IMR-90 (cell line): ENCODE data around the gene RAPGEF1. TPM values are rescaled to one million over a fixed set of nuclear protein-coding genes. Genes with fewer than 3 reads are reported as not detected.

Experiments
- ATAC-seq: fragments of 200-7000 bp; cut with Tn5 transposase; 2 replicates; pipeline ENCODE4 v1.9.1; 2020; ENCODE audit warnings: low read depth, mild to moderate bottlenecking, moderate library complexity
- BruUV-seq: library from RNA; stranded (reverse); fragments of 400-500 nt; replicated peaks from 2 replicates; lab custom pipeline; 2021; lab: Mats Ljungman, UMichigan
- CTCF ChIA-PET: fragments of 300-600 bp; formaldehyde crosslinking; extraction: SDS; loops from one replicate; lab custom pipeline; 2021; ENCODE audit warnings: antibody characterized with exemption; lab: Yijun Ruan, JAX
- POLR2A ChIA-PET: fragments of 300-600 bp; sonication (Branson Sonifier 250); formaldehyde crosslinking; loops from one replicate; lab custom pipeline; 2022; ENCODE audit warnings: antibody characterized with exemption; ENCODE audit not compliant: unreplicated experiment; lab: Charles Lee
- DNase-seq: peaks from one replicate; pipeline ENCODE4 v3.0.0; 2013
- H2AFZ ChIP-seq: replicated peaks from 2 replicates; pipeline ENCODE3; 2013; ENCODE audit warnings: low read length, mild to moderate bottlenecking; ENCODE audit not compliant: poor library complexity
- H2AK5ac ChIP-seq: 2 replicates; pipeline ENCODE4 v1.6.1; 2013; ENCODE audit warnings: low read depth, low read length, inconsistent platforms
- H2AK9ac ChIP-seq: replicated peaks from 2 replicates; pipeline ENCODE3; 2013; ENCODE audit warnings: mild to moderate bottlenecking, low read depth, low read length, moderate library complexity; ENCODE audit not compliant: poor library complexity
- H2BK120ac ChIP-seq: 2 replicates; pipeline ENCODE4 v1.6.1; 2013; ENCODE audit warnings: low read depth, low read length, inconsistent platforms
- H2BK15ac ChIP-seq: 3 replicates; pipeline ENCODE4 v1.6.1; 2013; ENCODE audit warnings: low read depth, low read length, inconsistent platforms
- H2BK20ac ChIP-seq: 2 replicates; pipeline ENCODE4 v1.6.1; 2013; ENCODE audit warnings: low read depth, mild to moderate bottlenecking, inconsistent platforms, low read length, moderate library complexity
- H2BK5ac ChIP-seq: 2 replicates; pipeline ENCODE4 v1.6.1; 2013; ENCODE audit warnings: mild to moderate bottlenecking, low read depth, low read length, inconsistent platforms; ENCODE audit not compliant: poor library complexity, severe bottlenecking
- H3K14ac ChIP-seq: replicated peaks from 2 replicates; pipeline ENCODE4 v1.6.1; 2013; ENCODE audit warnings: low read depth, low read length, inconsistent platforms
- H3K18ac ChIP-seq: 2 replicates; pipeline ENCODE4 v1.6.1; 2013; ENCODE audit warnings: low read depth, low read length, control low read depth
- H3K23ac ChIP-seq: 2 replicates; pipeline ENCODE4 v1.6.1; 2013; ENCODE audit warnings: low read depth, low read length, inconsistent platforms
- H3K27ac ChIP-seq: 2 replicates; pipeline ENCODE4 v1.5.1; 2013; ENCODE audit warnings: mild to moderate bottlenecking, control low read depth, low read length; ENCODE audit not compliant: insufficient read depth
- H3K27me3 ChIP-seq: 2 replicates; pipeline ENCODE4 v1.6.1; 2013; ENCODE audit warnings: low read length; ENCODE audit not compliant: control insufficient read depth, insufficient read depth
- H3K36me3 ChIP-seq: 2 replicates; pipeline ENCODE4 v1.6.1; 2013; ENCODE audit warnings: low read length, mixed read lengths; ENCODE audit not compliant: control insufficient read depth, insufficient read depth
- H3K4ac ChIP-seq: 2 replicates; pipeline ENCODE4 v1.6.1; 2013; ENCODE audit warnings: low read depth, low read length, inconsistent platforms
- H3K4me1 ChIP-seq: 2 replicates; pipeline ENCODE4 v1.6.1; 2013; ENCODE audit warnings: low read length, mixed read lengths; ENCODE audit not compliant: control insufficient read depth, insufficient read depth
- H3K4me2 ChIP-seq: 2 replicates; pipeline ENCODE4 v1.6.1; 2013; ENCODE audit warnings: low read depth, mild to moderate bottlenecking, control low read depth, low read length, moderate library complexity
- H3K4me3 ChIP-seq: 2 replicates; pipeline ENCODE4 v1.5.1; 2013; ENCODE audit warnings: low read depth, mild to moderate bottlenecking, control low read depth, low read length, moderate library complexity; ENCODE audit not compliant: insufficient read depth
- H3K56ac ChIP-seq: 2 replicates; pipeline ENCODE4 v1.6.1; 2013; ENCODE audit warnings: low read length, inconsistent platforms; ENCODE audit not compliant: insufficient read depth; ENCODE audit errors: extremely low read depth
- H3K79me1 ChIP-seq, 2 experiments: 2 replicates each; pipeline ENCODE4 v1.6.1; 2013; ENCODE audit warnings: low read length in 2 of 2, inconsistent platforms in 1 of 2, low read depth in 1 of 2
- H3K9ac ChIP-seq: 2 replicates; pipeline ENCODE4 v1.6.1; 2013; ENCODE audit warnings: low read depth, low read length, control low read depth
- H3K9me1 ChIP-seq: 2 replicates; pipeline ENCODE4 v1.6.1; 2013; ENCODE audit warnings: low read length, inconsistent platforms; ENCODE audit not compliant: insufficient read depth
- H3K9me3 ChIP-seq: 2 replicates; pipeline ENCODE4 v1.6.1; 2013; ENCODE audit warnings: low read length; ENCODE audit not compliant: control insufficient read depth, insufficient read depth
- H4K20me1 ChIP-seq: 2 replicates; pipeline ENCODE4 v1.6.1; 2013; ENCODE audit warnings: low read length, inconsistent platforms; ENCODE audit not compliant: insufficient read depth
- H4K5ac ChIP-seq: 2 replicates; pipeline ENCODE4 v1.6.1; 2013; ENCODE audit warnings: mild to moderate bottlenecking, low read depth, low read length, control low read depth
- H4K8ac ChIP-seq, 2 experiments: 2 replicates each; pipeline ENCODE4 v1.6.1; 2013; ENCODE audit warnings: low read depth in 2 of 2, low read length in 2 of 2, control low read depth in 1 of 2, inconsistent platforms in 1 of 2
- H4K91ac ChIP-seq: 2 replicates; pipeline ENCODE4 v1.6.1; 2013; ENCODE audit warnings: low read depth, low read length, inconsistent platforms; ENCODE audit not compliant: insufficient read depth
- CEBPB ChIP-seq: IDR thresholded peaks from 2 replicates; pipeline ENCODE4 v1.6.1; 2012; ENCODE audit warnings: low read depth, low read length, improper control_type of control experiment
- MXI1 ChIP-seq: IDR thresholded peaks from 2 replicates; pipeline ENCODE4 v1.6.1; 2012; ENCODE audit warnings: low read depth, mild to moderate bottlenecking, low read length, moderate library complexity, borderline replicate concordance
- WGBS, 2 experiments: methylation state at CpG; one replicate each; pipeline versions ENCODE4 v1.1.5 to v1.1.7; 2013; ENCODE audit warnings: missing lambda C conversion rate in 2 of 2; ENCODE audit not compliant: insufficient read length in 1 of 2; ENCODE audit errors: extremely low coverage in 2 of 2; 5-methylcytosine and 5-hydroxymethylcytosine counted together
- dilution Hi-C: fragments of 300-500 bp; cut with HindIII; formaldehyde crosslinking; loops from one replicate; pipeline ENCODE4 v1.14.3; 2018; ENCODE audit warnings: low sequenced_read_pairs; ENCODE audit not compliant: unreplicated experiment
- in situ Hi-C: fragments of 300-500 bp; cut with MboI; formaldehyde crosslinking; loops from 3 replicates; pipeline ENCODE4 v1.14.3; 2019; ENCODE audit warnings: low sequenced_read_pairs, inconsistent platforms, mixed read lengths
- intact Hi-C: fragments of 100-400 bp; cut with micrococcal nuclease; formaldehyde crosslinking; loops from 2 replicates; pipeline ENCODE4 v1.10.0; 2022
- polyA plus RNA-seq, 3 experiments: library from polyadenylated mRNA; depleted of rRNA; stranded (reverse); fragments of >200 nt; gene quantifications; 2 replicates each; pipeline ENCODE4 v1.2.3, GENCODE V29; 2012; ENCODE audit warnings: low replicate concordance in 1 of 3
- total RNA-seq: library from RNA; depleted of rRNA; stranded (reverse); fragments of >200 nt; gene quantifications from 2 replicates; pipeline ENCODE4 v1.2.3, GENCODE V29; 2012

RAPGEF1 gene
- total and polyA plus RNA-seq, 2 of the 4 experiments (the other 2 are of a cell fraction): 13.1 to 22.3 TPM

- H3K18ac ChIP-seq: no peak overlapping the region
- no peaks in the 10 kb centered on the region for H3K27me3 ChIP-seq
- no peaks in the 10 kb centered on the region for H3K9me3 ChIP-seq
- H3K56ac ChIP-seq: no peak overlapping the region
- no peak overlapping the region for H4K91ac ChIP-seq
- H3K79me1 ChIP-seq: peaks cover 16 to 37% of the 10 kb centered on the region in 2 experiments; a peak in 3 of 4 replicates
- H2BK20ac ChIP-seq: peak overlapping the region; percentile 9; the same call in 1 of the 2 replicates
- peaks cover 7% of the 10 kb centered on the region for H3K36me3 ChIP-seq
- intact Hi-C loops: no loop called here
- peak; percentile 41 for ATAC-seq
- peak overlapping the region; percentile 73; the same call in 1 of the 2 replicates for H3K14ac ChIP-seq
- no peak overlapping the region for H3K4me2 ChIP-seq
- no peak overlapping the region for H4K5ac ChIP-seq
- dilution Hi-C loops: no loop called here
- no peak overlapping the region for H2BK5ac ChIP-seq
- H2AFZ ChIP-seq: no peak overlapping the region
- WGBS, 2 experiments: 64% methylated on average over 4 of the region's 13 CpGs; no CpG with 5 or more reads in 1 of the 2 experiments
- H3K9ac ChIP-seq: no peak overlapping the region
- H3K4me3 ChIP-seq: no peak overlapping the region
- TF ChIP-seq MXI1 (no peak), CEBPB (peak; percentile 31; the same call in 1 of the 2 replicates)
- H3K4me1 ChIP-seq: peaks cover 14% of the 10 kb centered on the region
- no TSS peak for BruUV-seq
- in situ Hi-C loops: no loop called here
- H2BK120ac ChIP-seq: no peak overlapping the region; the same call in 1 of the 2 replicates
- peaks cover 2% of the 10 kb centered on the region; the same call in 1 of the 2 replicates for H4K20me1 ChIP-seq
- H3K23ac ChIP-seq: no peak overlapping the region; the same call in 1 of the 2 replicates
- peak overlapping the region; percentile 7 for H2AK9ac ChIP-seq
- H2AK5ac ChIP-seq: peak overlapping the region; percentile 59; the same call in 1 of the 2 replicates
- no peak for DNase-seq
- CTCF ChIA-PET: interaction anchor here (0.6 to 1.0 kb wide), 2 partner anchors 14 to 46 kb away, joined by 3 to 6 read pairs; no protein-coding TSS in a partner anchor
- POLR2A ChIA-PET: no interaction called here
- H2BK15ac ChIP-seq: 0 out of 3 replicates have a peak overlapping the region, but pooled peaks have one; percentile 3
- H3K27ac ChIP-seq: no peak overlapping the region
- H3K4ac ChIP-seq: peak overlapping the region; percentile 30
- peaks cover 12% of the 10 kb centered on the region for H3K9me1 ChIP-seq
- peak overlapping the region in 1 of 2 experiments; percentile 12; a peak in 1 of 4 replicates for H4K8ac ChIP-seq
These were observed 94.6 kb downstream of the RAPGEF1 start for GRCh38 chr9:131645078-131645776.
